Epithelial cell of proximal tubule (primary cell): ENCODE results near the gene EMSY. TPM values are rescaled to one million over a fixed set of nuclear protein-coding genes. Genes with fewer than 3 reads are reported as not detected.
A peak's percentile ranks its signal among the peaks of the same experiment; 100 is the strongest.
"Not testable (repeated sequence)": the region's sequence is repeated elsewhere in the genome, so short reads cannot be mapped to it uniquely, and the experiment has no call there.

Experiments used
- DNase-seq: peaks from one replicate; pipeline ENCODE4 v3.0.0-alpha.2; 2011; ENCODE audit warnings: low read depth
- H3K4me3 ChIP-seq: 2 replicates; pipeline ENCODE4 v1.5.1; 2011; ENCODE audit warnings: low read depth, mild to moderate bottlenecking, low read length
- CTCF ChIP-seq: conservative IDR thresholded peaks from 2 replicates; pipeline ENCODE4 v1.5.1; 2012; ENCODE audit warnings: low read depth, mild to moderate bottlenecking, low read length
- total RNA-seq: library from RNA; depleted of rRNA; stranded (reverse); fragments of >200 nt; gene quantifications from 2 replicates; pipeline ENCODE4 v1.2.3, GENCODE V29; 2015

EMSY gene
- total RNA-seq, 1 donor from 2014 or later: 7.8 TPM

GRCh38 chr11:76592025-76592914 lies 147.5 kb downstream of the EMSY start:
- DNase-seq: no peak
- no peak overlapping the region for H3K4me3 ChIP-seq
- no peak for TF ChIP-seq CTCF

DNA sequence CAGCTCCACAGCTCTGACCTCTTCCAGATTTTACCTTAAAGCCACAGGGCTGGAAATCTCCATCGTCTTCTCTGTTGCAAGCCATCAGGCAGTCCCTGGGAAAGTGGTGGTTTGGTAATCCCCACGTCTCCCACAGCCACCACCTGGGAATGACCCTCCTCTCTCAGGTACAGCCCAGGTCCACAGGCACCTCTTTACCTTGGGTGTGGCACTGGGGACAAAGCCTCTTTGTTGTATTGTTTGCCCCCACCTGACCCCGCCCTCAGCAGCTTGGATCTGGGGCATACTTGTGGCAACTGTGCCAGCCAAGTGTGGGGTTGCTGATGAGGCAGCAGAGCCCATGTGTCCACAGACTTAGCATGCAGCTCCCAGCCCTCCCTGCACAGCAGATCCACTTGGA lies 148.1 kb downstream of the EMSY start:
- no peak for DNase-seq
- no peak overlapping the region for H3K4me3 ChIP-seq
- TF ChIP-seq CTCF: no peak

DNA sequence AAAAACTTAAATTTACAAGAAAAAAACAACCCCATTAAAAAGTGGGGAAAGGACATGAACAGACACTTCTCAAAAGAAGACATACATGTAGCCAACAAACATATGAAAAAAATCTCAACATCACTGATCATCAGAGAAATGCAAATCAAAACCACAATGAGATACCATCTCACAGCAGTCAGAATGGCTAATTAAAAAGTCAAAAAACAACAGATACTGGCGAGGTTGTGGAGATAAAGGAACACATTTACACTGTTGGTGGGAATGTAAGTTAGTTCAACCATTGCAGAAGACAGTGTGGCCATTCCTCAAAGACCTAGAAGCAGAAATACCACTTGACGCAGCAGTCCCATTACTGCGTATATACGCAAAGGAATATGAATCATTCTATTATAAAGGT lies 150.3 kb downstream of the EMSY start:
- not testable (repeated sequence) for H3K4me3 ChIP-seq, DNase-seq

DNA sequence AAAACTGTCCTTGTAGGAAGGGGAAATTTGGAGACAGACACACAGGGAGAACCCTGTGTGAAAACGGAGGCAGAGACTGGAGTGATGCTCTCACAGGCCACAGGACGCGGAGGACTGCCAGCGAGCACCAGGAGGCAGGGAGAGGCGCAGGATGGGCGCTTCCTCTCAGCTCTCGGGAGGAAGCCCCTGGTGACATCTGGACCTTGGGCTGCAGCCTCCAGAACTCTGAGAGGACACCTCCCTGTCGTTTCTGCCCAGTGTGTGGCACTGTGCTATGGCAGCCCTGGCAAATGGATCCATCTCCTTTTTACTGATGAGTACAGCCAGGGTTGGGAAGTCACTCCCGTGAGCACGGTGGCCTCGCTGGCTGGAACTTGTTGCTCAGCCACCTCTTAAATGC lies 151.8 kb downstream of the EMSY start:
- no peak for DNase-seq
- TF ChIP-seq CTCF: no peak
- H3K4me3 ChIP-seq: no peak overlapping the region

GRCh38 chr11:76597533-76598425 lies 153.0 kb downstream of the EMSY start:
- no peak for DNase-seq
- no peak for TF ChIP-seq CTCF

DNA sequence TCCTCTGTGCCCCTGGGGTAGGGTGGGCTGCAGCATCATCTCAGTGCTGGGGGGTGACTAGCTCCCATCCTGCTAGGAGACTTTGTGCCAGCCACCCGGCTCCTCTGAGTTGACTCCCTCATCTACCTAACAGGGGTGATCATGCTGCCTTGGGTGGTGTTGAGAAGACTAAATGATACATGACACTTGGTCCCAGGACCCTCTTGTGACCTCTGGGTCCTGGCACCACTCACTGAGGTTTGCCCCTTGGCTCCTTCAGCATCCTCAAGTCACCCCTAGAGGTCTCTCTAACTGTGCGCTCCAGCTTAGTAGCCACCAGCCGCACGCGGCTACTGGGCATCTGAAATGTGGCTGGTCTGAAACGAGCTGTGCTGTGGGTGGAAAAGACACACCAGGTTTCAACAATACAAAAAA lies 153.6 kb downstream of the EMSY start:
- no peak overlapping the region for H3K4me3 ChIP-seq
- no peak for DNase-seq
- peak; percentile 67 for TF ChIP-seq CTCF

More at GRCh38 chr11:76597533-76598425, 153.0 kb downstream of the EMSY start:
- H3K4me3 ChIP-seq: no peak overlapping the region
